SK-N-SH treated with all-trans-retinoic acid at 6 μM for 48 hours (cell line): ENCODE data around the gene NAALAD2.

ENCODE experiments used
- CREB5 ChIP-seq: fragments of 250-450 bp; sonication (Bioruptor Pico); IDR thresholded peaks from 2 replicates; pipeline ENCODE4 v1.5.1; 2020; ENCODE audit warnings: low read depth, mild to moderate bottlenecking, moderate library complexity
- CSDC2 ChIP-seq: fragments of 250-450 bp; sonication (Bioruptor Pico); IDR thresholded peaks from 2 replicates; pipeline ENCODE4 v1.5.0; 2020; ENCODE audit warnings: mild to moderate bottlenecking, moderate library complexity
- GLIS3 ChIP-seq: fragments of 250-450 bp; sonication (Bioruptor Pico); IDR thresholded peaks from 2 replicates; pipeline ENCODE4 v1.5.0; 2020; ENCODE audit warnings: mild to moderate bottlenecking, moderate library complexity
- OSR1 ChIP-seq: fragments of 250-450 bp; sonication (Bioruptor Pico); IDR thresholded peaks from 2 replicates; pipeline ENCODE4 v1.8.0; 2022; ENCODE audit warnings: moderate library complexity, mild to moderate bottlenecking, inconsistent platforms
- PATZ1 ChIP-seq: fragments of 250-450 bp; sonication (Bioruptor Pico); IDR thresholded peaks from 2 replicates; pipeline ENCODE4 v1.8.0; 2020; ENCODE audit warnings: mild to moderate bottlenecking, moderate library complexity, borderline replicate concordance
- POU6F1 ChIP-seq: fragments of 250-450 bp; sonication (Bioruptor Pico); IDR thresholded peaks from 2 replicates; pipeline ENCODE4 v1.8.0; 2021; ENCODE audit warnings: low read depth, mild to moderate bottlenecking, moderate library complexity, borderline replicate concordance
- PPARA ChIP-seq: fragments of 250-450 bp; sonication (Bioruptor Pico); IDR thresholded peaks from 2 replicates; pipeline ENCODE4 v1.5.0; 2020; ENCODE audit warnings: mild to moderate bottlenecking, borderline replicate concordance
- TOX ChIP-seq: fragments of 250-450 bp; sonication (Bioruptor Pico); IDR thresholded peaks from 2 replicates; pipeline ENCODE4 v1.8.0; 2021; ENCODE audit warnings: mild to moderate bottlenecking, moderate library complexity, borderline replicate concordance
- TSHZ2 ChIP-seq: fragments of 250-450 bp; sonication (Bioruptor Pico); IDR thresholded peaks from 2 replicates; pipeline ENCODE4 v1.5.0; 2020; ENCODE audit warnings: mild to moderate bottlenecking, moderate library complexity
- ZC3H10 ChIP-seq: fragments of 250-450 bp; sonication (Bioruptor Pico); IDR thresholded peaks from 2 replicates; pipeline ENCODE4 v1.5.1; 2021; ENCODE audit warnings: mild to moderate bottlenecking, moderate library complexity
- ZNF70 ChIP-seq: fragments of 450-650 bp; formaldehyde crosslinking; IDR thresholded peaks from 2 replicates; pipeline ENCODE4 v1.5.0; 2020; ENCODE audit warnings: mild to moderate bottlenecking, moderate library complexity

- TF ChIP-seq TOX (CRISPR knock-in tag) (no peak), OSR1 (no peak), ZC3H10 (CRISPR knock-in tag) (no peak), PATZ1 (CRISPR knock-in tag) (no peak), CSDC2 (CRISPR knock-in tag) (no peak), ZNF70 (CRISPR knock-in tag) (no peak), GLIS3 (CRISPR knock-in tag) (no peak), CREB5 (CRISPR knock-in tag) (no peak), POU6F1 (CRISPR knock-in tag) (no peak), PPARA (CRISPR knock-in tag) (no peak), TSHZ2 (CRISPR knock-in tag) (no peak)
Observed at GRCh38 chr11:90134478-90135003, at the start of gene NAALAD2.
